ENCODE data around the gene CWC25. TPM values are rescaled to one million over a fixed set of nuclear protein-coding genes. Genes with fewer than 3 reads are reported as not detected.

The CWC25 gene
- 19.2 and 21.3 TPM in 2 replicates for total RNA-seq (2014; rRNA removed; shearing (Covaris generic); ENCODE audit: low replicate concordance)

GRCh38 chr17:38824899-38825761, at the start of gene CWC25:
CWC25 (minus strand) TSS chr17:38825321; CDS start chr17:38825183, 138 bp downstream.
- peaks cover 25% of the 10 kb centered on the region for H3K36me3 ChIP-seq
- H3K27me3 ChIP-seq = no peaks in the 10 kb centered on the region
- peak within 1 kb of the TSS; percentile 71 for H3K4me3 ChIP-seq
- DNase-seq = peak; percentile 92
- H3K9me3 ChIP-seq = no peaks in the 10 kb centered on the region

GRCh38 chr17:38873640-38874380, 48.7 kb upstream of the CWC25 start:
- Histone ChIP-seq H3K4me3 (no peak overlapping the region), H3K9me3 (no peaks in the 10 kb centered on the region), H3K27me3 (no peaks in the 10 kb centered on the region), H3K36me3 (peaks cover 76% of the 10 kb centered on the region)
- no peak for DNase-seq

- no peak overlapping the region for H3K4me3 ChIP-seq
- no peaks in the 10 kb centered on the region for H3K27me3 ChIP-seq
- no peaks in the 10 kb centered on the region for H3K9me3 ChIP-seq
- peaks cover 66% of the 10 kb centered on the region for H3K36me3 ChIP-seq
- no peak for DNase-seq
Measured at GRCh38 chr17:38872671-38873385, 47.7 kb upstream of the CWC25 start.

GRCh38 chr17:38872027-38872511, 46.9 kb upstream of the CWC25 start:
- Histone ChIP-seq H3K4me3 (peak overlapping the region; percentile 94), H3K9me3 (no peaks in the 10 kb centered on the region), H3K27me3 (no peaks in the 10 kb centered on the region), H3K36me3 (peaks cover 61% of the 10 kb centered on the region)
- DNase-seq = no peak

DNA sequence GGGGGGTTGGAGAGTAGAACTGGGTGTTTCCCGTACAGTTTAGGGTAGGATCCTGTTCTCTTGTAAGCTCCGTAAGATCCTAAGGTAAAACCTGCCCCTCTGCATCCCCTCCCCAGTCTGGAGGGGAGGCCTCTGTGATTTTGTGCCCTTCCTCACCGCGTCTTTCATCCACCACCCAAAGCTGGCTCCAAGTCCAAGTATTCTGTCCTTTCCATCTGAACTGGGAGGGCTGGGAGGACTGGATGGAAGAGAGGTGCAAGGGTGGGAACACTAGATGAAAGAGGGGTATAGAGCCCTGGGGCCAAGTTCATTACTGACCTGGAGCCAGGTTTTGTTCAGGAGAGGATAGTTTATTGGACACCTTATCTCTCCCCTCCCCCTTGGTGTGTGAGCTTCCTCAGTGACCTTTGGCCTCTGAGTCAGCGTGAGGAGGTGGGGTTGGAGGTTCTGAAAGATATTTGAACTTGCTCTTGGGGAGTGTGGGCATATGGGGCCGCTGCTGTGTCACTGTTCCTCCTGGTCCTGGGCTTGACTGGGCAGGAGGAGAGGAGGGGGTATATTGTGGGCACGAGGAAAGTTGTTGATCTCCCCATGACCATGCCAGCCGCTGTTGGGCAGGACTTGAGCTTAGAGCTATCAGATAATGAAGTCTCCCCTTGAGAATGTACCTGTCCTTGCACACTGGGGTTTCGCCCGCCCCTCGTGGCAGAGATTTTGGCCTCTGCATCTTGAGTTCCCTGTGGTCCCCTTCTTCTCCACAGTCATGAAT, 46.3 kb upstream of the CWC25 start:
- DNase-seq = peak; percentile 88
- Histone ChIP-seq H3K4me3 (peak overlapping the region; percentile 94), H3K9me3 (no peaks in the 10 kb centered on the region), H3K27me3 (no peaks in the 10 kb centered on the region), H3K36me3 (peaks cover 54% of the 10 kb centered on the region)

GRCh38 chr17:38870259-38871165, 45.4 kb upstream of the CWC25 start:
- peaks cover 48% of the 10 kb centered on the region for H3K36me3 ChIP-seq

DNA sequence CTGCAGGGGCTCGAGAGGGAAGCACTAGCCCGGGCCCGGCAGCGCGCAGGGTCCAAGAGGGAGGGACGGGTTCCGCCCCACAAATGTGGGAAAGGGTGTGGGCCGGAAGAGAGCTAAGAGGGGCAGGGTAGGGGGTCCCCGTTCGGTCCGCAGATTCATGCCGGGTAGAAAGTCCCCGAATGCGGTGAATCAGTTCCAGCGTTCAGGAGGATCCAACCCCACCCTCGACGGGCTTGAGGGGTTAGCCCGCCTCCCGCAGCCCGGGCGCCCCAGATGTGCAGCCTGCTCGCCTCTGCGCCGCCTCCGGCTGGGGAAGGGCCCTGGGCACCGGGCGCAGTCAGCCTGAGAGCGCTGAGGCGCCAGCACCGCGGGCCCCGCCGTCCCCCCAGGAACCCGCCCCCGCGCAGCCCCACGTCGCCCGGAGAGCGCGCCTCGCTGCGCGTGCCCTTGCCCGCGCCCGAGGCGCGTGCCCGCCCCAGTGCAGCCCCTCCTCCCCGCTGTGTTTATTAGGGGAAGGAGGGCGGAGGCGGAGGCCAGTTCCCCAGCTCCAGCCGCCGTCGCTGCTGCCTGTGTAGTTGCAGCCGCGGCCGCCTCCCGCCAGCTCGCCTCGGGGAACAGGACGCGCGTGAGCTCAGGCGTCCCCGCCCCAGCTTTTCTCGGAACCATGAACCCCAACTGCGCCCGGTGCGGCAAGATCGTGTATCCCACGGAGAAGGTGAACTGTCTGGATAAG, 44.6 kb upstream of the CWC25 start, which contains the start of gene LASP1:
Gene LASP1, plus strand, starts transcription at position 533 of the 733 bp plus-strand sequence. Its CDS starts 132 bp downstream, at position 665.
- DNase-seq = peak; percentile 93
- Histone ChIP-seq H3K4me3 (peak within 1 kb of the TSS; percentile 94), H3K27me3 (no peaks in the 10 kb centered on the region), H3K36me3 (peaks cover 41% of the 10 kb centered on the region), H3K9me3 (no peaks in the 10 kb centered on the region)

More at GRCh38 chr17:38870259-38871165, 45.4 kb upstream of the CWC25 start:
- H3K9me3 ChIP-seq = no peaks in the 10 kb centered on the region
- peak overlapping the region; percentile 94 for H3K4me3 ChIP-seq
- DNase-seq = peak; percentile 87
- H3K27me3 ChIP-seq = no peaks in the 10 kb centered on the region

DNA sequence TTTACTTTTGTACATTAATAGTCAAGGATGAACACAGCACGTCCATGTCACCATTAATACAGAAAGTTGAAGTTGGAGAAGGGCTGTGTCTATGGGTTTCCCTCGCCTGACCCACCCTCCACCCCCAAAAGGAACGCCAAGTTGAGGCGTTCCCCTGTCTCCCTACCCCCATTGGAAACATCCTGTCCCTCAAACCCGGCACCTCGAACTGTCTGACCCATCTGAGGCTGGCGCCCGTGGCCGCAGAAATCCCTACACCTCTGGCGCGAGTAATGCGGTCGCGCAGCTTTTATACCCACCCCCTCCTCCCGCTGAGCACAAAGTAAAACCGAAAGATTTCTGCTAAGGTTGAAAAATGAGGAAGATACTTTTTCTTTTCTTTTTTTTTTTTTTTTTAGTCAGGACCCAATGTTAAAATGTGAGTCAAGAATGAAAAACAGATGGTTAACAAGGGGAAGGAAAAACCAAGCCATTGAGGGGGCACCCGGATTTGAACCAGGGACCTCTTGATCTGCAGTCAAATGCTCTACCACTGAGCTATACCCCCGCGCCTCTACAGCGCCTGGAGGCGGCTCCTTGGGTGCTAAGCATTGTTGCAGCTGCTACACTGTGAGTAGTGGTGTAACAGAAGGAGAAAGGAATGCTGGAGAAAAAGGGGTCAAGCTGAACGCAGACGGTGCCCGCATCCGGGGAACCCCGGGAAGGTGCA, 43.9 kb upstream of the CWC25 start:
- H3K9me3 ChIP-seq = no peaks in the 10 kb centered on the region
- peak; percentile 86 for DNase-seq
- no peaks in the 10 kb centered on the region for H3K27me3 ChIP-seq
- H3K36me3 ChIP-seq = peaks cover 34% of the 10 kb centered on the region
- H3K4me3 ChIP-seq = peak overlapping the region; percentile 94

DNA sequence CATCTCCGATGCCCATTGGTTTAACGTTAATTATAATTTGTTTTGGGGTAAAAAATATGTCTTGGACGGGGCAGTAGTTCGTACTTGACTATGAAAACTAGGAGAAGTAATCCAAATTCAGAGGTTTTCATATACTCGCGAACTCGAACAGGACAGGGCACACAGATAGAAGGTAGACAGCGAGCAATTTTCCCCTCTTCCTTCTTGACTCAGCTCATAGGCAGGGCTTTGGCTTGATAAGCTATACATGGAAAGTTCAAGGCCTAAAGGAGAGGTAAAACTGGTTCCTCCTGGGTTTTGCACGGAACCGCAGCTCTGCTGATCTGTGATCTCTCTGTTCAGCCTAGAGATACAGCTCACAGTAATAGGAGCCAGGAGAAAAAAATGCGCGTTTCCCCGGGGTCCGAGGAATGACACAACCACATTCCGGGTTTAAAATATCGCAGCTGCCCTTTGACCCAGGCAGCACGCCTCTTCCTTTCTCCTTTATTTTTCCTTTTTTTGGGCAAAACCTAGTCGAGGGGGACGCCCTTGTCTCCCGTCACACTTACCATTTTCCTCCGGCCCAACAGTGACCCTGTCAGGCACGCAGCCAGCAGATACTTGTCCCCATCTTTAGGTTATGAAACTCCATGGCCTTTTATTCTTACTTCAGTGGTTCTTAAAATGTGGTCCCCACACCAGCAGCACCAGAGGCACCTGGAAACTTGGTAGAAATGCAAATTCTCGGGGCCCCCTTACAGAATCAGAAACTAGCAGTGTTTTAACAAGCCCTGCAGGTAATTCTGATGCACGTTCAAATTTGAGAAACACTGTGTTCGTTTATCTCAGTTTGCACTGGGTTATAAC, 43.1 kb upstream of the CWC25 start:
- Histone ChIP-seq H3K9me3 (no peaks in the 10 kb centered on the region), H3K27me3 (no peaks in the 10 kb centered on the region), H3K36me3 (peaks cover 26% of the 10 kb centered on the region), H3K4me3 (peak overlapping the region; percentile 94)
- DNase-seq = no peak

- Histone ChIP-seq H3K4me3 (peak overlapping the region; percentile 94), H3K36me3 (peaks cover 18% of the 10 kb centered on the region), H3K27me3 (no peaks in the 10 kb centered on the region), H3K9me3 (no peaks in the 10 kb centered on the region)
- peak; percentile 72 for DNase-seq
Measured at GRCh38 chr17:38867179-38867967, 42.3 kb upstream of the CWC25 start.

GRCh38 chr17:38864636-38865398, 39.7 kb upstream of the CWC25 start:
- no peaks in the 10 kb centered on the region for H3K36me3 ChIP-seq
- DNase-seq = no peak
- H3K27me3 ChIP-seq = no peaks in the 10 kb centered on the region
- H3K9me3 ChIP-seq = no peaks in the 10 kb centered on the region
- no peak overlapping the region for H3K4me3 ChIP-seq

DNA sequence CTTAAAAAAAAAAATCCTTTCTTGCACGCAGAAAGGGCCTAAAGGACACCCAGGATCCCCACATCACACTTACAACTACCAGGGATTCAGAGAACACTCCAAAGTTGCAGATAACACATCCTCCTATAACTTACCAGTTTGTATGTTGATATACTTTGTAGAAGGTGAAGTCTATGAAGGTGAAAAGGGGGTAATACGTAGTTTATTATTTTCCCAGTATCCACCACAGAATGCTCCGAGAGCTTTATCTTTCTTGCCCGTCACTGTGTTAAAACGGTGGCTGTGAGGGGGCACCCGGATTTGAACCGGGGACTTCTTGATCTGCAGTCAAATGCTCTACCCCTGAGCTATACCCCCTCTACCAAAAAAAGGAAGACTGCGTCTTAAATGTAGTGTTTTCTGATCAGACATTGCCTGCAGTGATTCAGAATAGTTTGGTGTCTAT, 36.3 kb upstream of the CWC25 start:
- Histone ChIP-seq H3K36me3 (no peaks in the 10 kb centered on the region), H3K27me3 (no peaks in the 10 kb centered on the region), H3K4me3 (no peak overlapping the region), H3K9me3 (no peaks in the 10 kb centered on the region)
- DNase-seq = no peak

All from MG63 (cell line).